Prostate gland (tissue), 2 donors: Measurements from ENCODE around the gene VAC14. TPM values are rescaled to one million over a fixed set of nuclear protein-coding genes. Genes with fewer than 3 reads are reported as not detected.

ENCODE experiments used
- DNase-seq: peaks from one replicate; pipeline ENCODE4 v3.0.0-alpha.2; 2019; ENCODE audit warnings: low spot score
- H3K27ac ChIP-seq, 2 donors: fragments of 200-600 bp; sonication (generic); 2 replicates each; pipeline ENCODE4 v1.5.1; 2017 to 2019
- H3K27me3 ChIP-seq: fragments of 200-600 bp; sonication (generic); replicated peaks from 2 replicates; pipeline ENCODE4 v1.5.1; 2019; ENCODE audit not compliant: insufficient read depth
- H3K36me3 ChIP-seq, 2 donors: fragments of 200-600 bp; sonication (generic); 1 replicate in 1 of 2; 2 replicates in 1 of 2; pipeline versions ENCODE4 v1.5.1 to v1.8.1; 2017 to 2019
- H3K4me1 ChIP-seq: fragments of 200-600 bp; sonication (generic); replicated peaks from 2 replicates; pipeline ENCODE4 v1.5.1; 2019
- H3K4me3 ChIP-seq, 2 donors: fragments of 200-600 bp; sonication (generic); 2 replicates each; pipeline ENCODE4 v1.5.1; 2017 to 2019
- H3K9me3 ChIP-seq: fragments of 200-600 bp; sonication (generic); 2 replicates; pipeline ENCODE4 v1.5.1; 2017
- POLR2A ChIP-seq: fragments of 450-650 bp; IDR thresholded peaks from one replicate; pipeline ENCODE4 v1.6.1; 2016; ENCODE audit warnings: antibody characterized with exemption, mild to moderate bottlenecking
- POLR2AphosphoS5 ChIP-seq: sonication (generic); formaldehyde crosslinking; IDR thresholded peaks from one replicate; pipeline ENCODE4 v1.6.1; 2017; ENCODE audit warnings: antibody characterized with exemption
- WGBS: methylation state at CpG from one replicate; pipeline ENCODE4 v1.1.5; 2018; 5-methylcytosine and 5-hydroxymethylcytosine counted together
- intact Hi-C: fragments of 100-400 bp; cut with DNase I; formaldehyde crosslinking; loops from one replicate; pipeline ENCODE4 v1.14.2; 2022
- total RNA-seq, 2 donors: library from RNA; depleted of rRNA; stranded (reverse); fragments of >200 nt; gene quantifications; one replicate each; pipeline ENCODE4 v1.1.0, GENCODE V29; 2016
- TF ChIP-seq, protein P1 (sequence below), 4 experiments: fragments of 200-600 bp in 2 of 4; fragments of 450-650 bp in 2 of 4; sonication (generic) in 2 of 4; IDR thresholded peaks; 1 replicate in 3 of 4; 2 replicates in 1 of 4; pipeline ENCODE4 v1.5.1; 2016 to 2019; ENCODE audit warnings: antibody characterized with exemption in 4 of 4, mild to moderate bottlenecking in 2 of 4, moderate library complexity in 2 of 4

VAC14 gene
- total RNA-seq, 2 donors from 2014 or later = 30.3 to 66.8 TPM

DNA sequence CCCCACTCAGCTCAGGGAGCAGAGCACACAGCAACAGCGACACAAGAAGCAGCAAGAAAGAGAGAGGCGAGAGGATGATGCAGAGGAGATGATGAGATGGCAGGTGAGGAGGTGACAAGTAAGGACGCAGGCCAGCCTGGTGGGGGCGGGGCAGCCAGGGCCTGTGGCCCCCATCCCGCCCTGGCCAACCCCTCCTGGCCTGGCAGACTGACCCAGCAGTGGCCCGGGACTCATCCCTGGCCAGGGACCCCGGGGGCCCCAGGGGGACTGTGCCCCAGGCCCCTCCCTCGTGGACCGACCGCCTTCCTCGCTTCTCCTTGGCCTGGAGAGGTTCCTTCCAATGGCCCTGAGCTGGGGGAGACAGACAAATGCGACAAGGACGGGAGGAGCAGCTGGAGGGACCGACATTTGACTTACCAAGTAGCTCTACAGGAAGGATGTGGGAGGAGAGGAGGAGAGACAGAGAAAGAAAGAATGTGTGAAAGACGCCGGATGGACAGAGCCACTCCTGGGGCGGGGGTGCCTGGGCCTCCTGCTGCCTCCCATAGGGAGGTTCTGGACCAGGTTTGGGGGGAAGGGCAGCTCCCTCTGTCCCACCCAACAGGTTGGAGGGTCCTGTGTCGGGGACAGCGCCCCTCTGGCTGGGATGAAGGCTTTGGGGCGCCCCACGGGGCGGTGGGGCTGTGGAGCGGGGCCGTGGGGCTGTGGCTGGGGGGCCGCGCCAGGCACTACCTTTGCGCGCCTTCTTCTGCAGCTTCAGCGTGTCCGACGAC lies 121.9 kb downstream of the VAC14 start:
- no peaks in the 10 kb centered on the region for H3K27me3 ChIP-seq
- 82% methylated on average over 29 of the region's 31 CpGs for WGBS
- H3K4me3 ChIP-seq = no peak overlapping the region
- peaks cover 17% of the 10 kb centered on the region in 2 donors for H3K36me3 ChIP-seq
- peaks cover 34% of the 10 kb centered on the region for H3K4me1 ChIP-seq
- DNase-seq = no peak
- TF ChIP-seq, protein P1, sequence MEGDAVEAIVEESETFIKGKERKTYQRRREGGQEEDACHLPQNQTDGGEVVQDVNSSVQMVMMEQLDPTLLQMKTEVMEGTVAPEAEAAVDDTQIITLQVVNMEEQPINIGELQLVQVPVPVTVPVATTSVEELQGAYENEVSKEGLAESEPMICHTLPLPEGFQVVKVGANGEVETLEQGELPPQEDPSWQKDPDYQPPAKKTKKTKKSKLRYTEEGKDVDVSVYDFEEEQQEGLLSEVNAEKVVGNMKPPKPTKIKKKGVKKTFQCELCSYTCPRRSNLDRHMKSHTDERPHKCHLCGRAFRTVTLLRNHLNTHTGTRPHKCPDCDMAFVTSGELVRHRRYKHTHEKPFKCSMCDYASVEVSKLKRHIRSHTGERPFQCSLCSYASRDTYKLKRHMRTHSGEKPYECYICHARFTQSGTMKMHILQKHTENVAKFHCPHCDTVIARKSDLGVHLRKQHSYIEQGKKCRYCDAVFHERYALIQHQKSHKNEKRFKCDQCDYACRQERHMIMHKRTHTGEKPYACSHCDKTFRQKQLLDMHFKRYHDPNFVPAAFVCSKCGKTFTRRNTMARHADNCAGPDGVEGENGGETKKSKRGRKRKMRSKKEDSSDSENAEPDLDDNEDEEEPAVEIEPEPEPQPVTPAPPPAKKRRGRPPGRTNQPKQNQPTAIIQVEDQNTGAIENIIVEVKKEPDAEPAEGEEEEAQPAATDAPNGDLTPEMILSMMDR (IDR thresholded peaks at IDR 0.05) = no peak
- no peak for TF ChIP-seq POLR2A
- no peak for TF ChIP-seq POLR2AphosphoS5
- H3K9me3 ChIP-seq = no peaks in the 10 kb centered on the region
- intact Hi-C loops = loop anchor here (5.0 kb wide), 1 partner anchor 78 kb away; no protein-coding TSS in a partner anchor
- peak overlapping the region in 1 of 2 donors; percentile 92 for H3K27ac ChIP-seq

GRCh38 chr16:70678121-70678897 lies 122.6 kb downstream of the VAC14 start:
- H3K27me3 ChIP-seq = no peaks in the 10 kb centered on the region
- peaks cover 17 to 18% of the 10 kb centered on the region in 2 donors for H3K36me3 ChIP-seq
- H3K9me3 ChIP-seq = no peaks in the 10 kb centered on the region
- DNase-seq = no peak
- H3K4me1 ChIP-seq = peaks cover 30% of the 10 kb centered on the region
- H3K27ac ChIP-seq = no peak overlapping the region
- no peak overlapping the region for H3K4me3 ChIP-seq
- intact Hi-C loops = loop anchor here (5.0 kb wide), 1 partner anchor 79 kb away; no protein-coding TSS in a partner anchor
- 88% methylated on average over 14 of the region's 22 CpGs for WGBS
- TF ChIP-seq POLR2A = no peak
- TF ChIP-seq, protein P1 (IDR thresholded peaks at IDR 0.05) = no peak
- no peak for TF ChIP-seq POLR2AphosphoS5

- no peak for DNase-seq
- H3K4me3 ChIP-seq = no peak overlapping the region
- no peak for TF ChIP-seq POLR2A
- TF ChIP-seq POLR2AphosphoS5 = no peak
- TF ChIP-seq, protein P1 (IDR thresholded peaks at IDR 0.05) = no peak
- H3K9me3 ChIP-seq = no peaks in the 10 kb centered on the region
- no peaks in the 10 kb centered on the region for H3K27me3 ChIP-seq
- intact Hi-C loops = loop anchor here (5.0 kb wide), 1 partner anchor 80 kb away; no protein-coding TSS in a partner anchor
- no peak overlapping the region for H3K27ac ChIP-seq
- peaks cover 17 to 18% of the 10 kb centered on the region in 2 donors for H3K36me3 ChIP-seq
- WGBS = 87% methylated on average over 13 of the region's 15 CpGs
- H3K4me1 ChIP-seq = peaks cover 23% of the 10 kb centered on the region
These were observed 123.3 kb downstream of the VAC14 start for GRCh38 chr16:70677499-70678120.

DNA sequence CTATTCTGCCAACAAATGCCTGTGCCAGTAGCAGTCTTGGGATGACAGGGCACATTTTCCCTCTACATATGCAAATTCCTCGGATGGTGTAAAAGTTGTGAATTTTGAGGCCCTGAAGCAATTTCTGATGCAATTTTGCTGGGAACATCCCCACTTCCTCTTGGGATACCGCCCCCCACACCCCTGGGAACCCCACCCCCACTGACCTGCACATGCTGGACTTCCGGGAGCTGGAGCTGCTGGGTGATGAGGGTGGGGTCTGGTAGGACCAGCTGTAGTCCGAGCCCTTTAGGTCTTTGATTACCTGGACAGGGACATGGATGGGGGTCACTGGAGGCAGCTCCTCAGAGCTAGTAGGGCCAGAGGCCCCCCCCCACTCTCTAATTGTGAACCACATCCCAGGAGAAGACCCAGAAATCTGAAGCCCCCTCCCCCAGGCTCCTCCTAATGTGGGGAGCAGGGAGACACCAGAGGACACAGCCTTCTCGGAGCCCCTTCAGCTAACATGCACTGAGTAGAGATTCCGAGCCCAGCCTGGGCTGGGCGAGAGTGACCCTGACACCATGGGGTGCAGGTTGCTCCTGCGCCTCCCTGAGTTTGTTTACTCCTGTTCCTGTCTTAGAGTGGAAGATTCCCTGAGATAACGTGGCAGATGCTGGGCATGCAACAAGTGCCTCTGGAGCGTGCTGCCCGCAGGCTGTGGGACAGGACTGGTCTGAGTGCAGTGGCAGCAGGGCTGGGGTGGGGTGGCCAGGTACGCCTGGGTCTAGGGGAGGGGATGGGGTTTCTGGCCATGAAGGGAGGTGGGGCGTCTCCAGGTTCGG lies 124.1 kb downstream of the VAC14 start:
- Histone ChIP-seq H3K27ac (no peak overlapping the region), H3K27me3 (no peaks in the 10 kb centered on the region), H3K4me1 (peaks cover 17% of the 10 kb centered on the region), H3K4me3 (no peak overlapping the region), H3K9me3 (no peaks in the 10 kb centered on the region), H3K36me3 (peaks cover 17 to 18% of the 10 kb centered on the region in 2 donors)
- DNase-seq = no peak
- WGBS = 84% methylated on average over 14 of the region's 14 CpGs
- TF ChIP-seq, protein P1 (IDR thresholded peaks at IDR 0.05) = no peak
- TF ChIP-seq POLR2A (no peak), POLR2AphosphoS5 (no peak)
- intact Hi-C loops = loop anchor here (5.0 kb wide), 1 partner anchor 80 kb away; no protein-coding TSS in a partner anchor
